GM18907 (cell line): ENCODE results near the gene HOXC9.

Experiments used
- ATAC-seq: cut with Tn5 transposase; IDR thresholded peaks from one replicate; pipeline ENCODE4 v1.9.1; 2021; ENCODE audit warnings: mild to moderate bottlenecking, moderate library complexity; ENCODE audit not compliant: unreplicated experiment

HOXC9 gene

DNA sequence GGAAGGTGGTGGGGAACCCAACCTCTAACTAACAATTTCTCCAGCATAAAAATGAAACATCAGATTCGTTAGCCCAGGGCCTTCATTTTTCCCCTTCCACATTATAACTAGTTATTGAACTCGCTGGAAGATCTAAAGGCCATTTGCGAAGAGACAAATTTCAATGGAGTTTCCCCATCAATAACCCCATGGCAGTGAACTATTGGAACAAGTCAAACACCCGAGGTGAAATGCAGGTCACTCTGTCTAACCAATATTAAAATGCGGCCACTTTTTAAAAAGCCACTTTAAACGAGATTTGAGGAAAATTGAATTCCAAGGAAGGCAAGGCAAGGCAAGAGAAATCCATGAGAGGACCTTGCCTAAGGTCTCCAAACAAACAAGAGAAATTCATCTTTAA lies 49.1 kb downstream of the HOXC9 start:
- no peak for ATAC-seq

- ATAC-seq, result no peak
Measured at GRCh38 chr12:54050482-54050810, 50.5 kb downstream of the HOXC9 start.

DNA sequence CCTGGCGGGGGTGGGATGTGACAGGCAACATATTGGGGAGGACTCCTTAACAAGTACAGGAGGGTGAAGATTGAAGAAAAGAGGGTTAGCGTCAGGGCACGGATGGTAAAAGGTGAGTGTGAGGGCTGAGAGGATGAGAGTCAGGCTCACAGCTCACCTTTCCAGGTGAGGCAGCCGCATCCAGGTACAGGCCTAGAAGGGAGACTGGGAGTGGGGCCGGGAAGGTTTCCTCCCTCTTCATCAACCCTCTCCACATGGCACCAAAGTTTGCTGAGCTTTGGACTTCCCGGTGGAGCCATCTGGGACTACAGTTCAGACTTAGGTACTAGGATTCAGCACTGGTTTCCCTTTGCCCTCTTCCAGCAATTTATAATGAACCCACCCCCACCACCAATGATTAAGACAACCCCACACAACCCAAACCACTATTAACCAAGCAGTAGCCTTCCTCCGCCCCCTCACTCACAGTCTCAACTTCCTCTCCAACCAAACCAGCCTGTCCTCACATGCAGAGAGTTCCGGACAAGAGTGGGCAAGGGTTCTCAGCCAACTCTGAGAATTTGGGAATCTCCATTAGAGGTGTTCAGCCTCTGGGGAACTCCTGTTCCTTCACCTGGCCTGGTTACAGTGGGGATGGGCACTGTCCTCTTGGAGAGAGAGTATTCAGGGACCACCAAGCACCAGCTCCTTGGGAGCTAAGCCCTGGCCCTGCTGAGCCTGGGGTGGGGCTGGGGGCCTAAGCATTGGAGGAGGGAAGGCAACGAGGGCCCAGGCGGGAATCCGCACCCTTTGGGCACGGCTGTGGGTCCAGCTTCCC lies 51.3 kb downstream of the HOXC9 start:
- ATAC-seq, result no peak

GRCh38 chr12:54051874-54052437 lies 52.0 kb downstream of the HOXC9 start:
- ATAC-seq, result no peak

DNA sequence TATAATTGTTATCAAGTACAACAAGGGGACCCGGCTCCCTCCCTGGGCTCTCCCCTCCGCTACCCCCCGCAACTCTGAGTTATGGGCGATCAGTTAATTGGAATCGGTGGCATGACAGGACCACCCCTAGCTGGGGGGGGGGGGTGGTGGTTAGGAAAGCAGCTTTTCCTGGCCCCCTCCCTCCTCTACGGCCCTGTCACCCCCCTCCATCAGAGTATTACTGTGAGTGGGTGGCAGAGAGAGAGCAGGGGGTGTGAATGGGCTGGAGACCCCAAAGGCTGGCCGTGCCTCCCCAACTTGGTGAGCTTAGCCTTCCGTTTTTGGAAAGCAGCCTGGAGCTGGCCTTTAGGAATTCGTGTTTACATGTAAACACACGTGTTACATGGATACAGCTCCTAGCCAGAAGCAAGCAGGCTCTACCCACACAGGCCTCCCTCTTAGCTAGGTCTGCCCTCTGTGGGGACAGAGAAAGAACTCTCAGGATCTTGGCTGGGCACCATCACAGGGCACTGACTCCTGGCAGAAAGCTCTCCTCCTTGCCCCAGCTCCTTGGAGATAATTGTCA lies 52.6 kb downstream of the HOXC9 start:
- ATAC-seq, result peak; percentile 15
